Trophoblast cell (in vitro differentiated cells and primary cell): ENCODE measurements around the gene STXBP3.

Experiments used
- DNase-seq, 2 donors: peaks; one replicate each; pipeline ENCODE4 v3.0.0-alpha.2; 2016
- H2AFZ ChIP-seq: 2 replicates; pipeline ENCODE4 v1.6.1; 2013; ENCODE audit warnings: low read length, moderate library complexity, mild to moderate bottlenecking; ENCODE audit not compliant: insufficient read depth, poor library complexity
- H2AK5ac ChIP-seq: 2 replicates; pipeline ENCODE4 v1.6.1; 2013; ENCODE audit warnings: mild to moderate bottlenecking, low read length
- H2BK120ac ChIP-seq: 2 replicates; pipeline ENCODE4 v1.6.1; 2013; ENCODE audit warnings: low read length, mild to moderate bottlenecking, moderate library complexity; ENCODE audit not compliant: insufficient read depth, poor library complexity
- H2BK12ac ChIP-seq: 2 replicates; pipeline ENCODE4 v1.6.1; 2013; ENCODE audit warnings: mild to moderate bottlenecking, low read length, moderate library complexity
- H2BK5ac ChIP-seq: 2 replicates; pipeline ENCODE4 v1.6.1; 2013; ENCODE audit warnings: low read length, low read depth, moderate library complexity, mild to moderate bottlenecking; ENCODE audit not compliant: poor library complexity
- H3K14ac ChIP-seq: 2 replicates; pipeline ENCODE4 v1.6.1; 2013; ENCODE audit warnings: mild to moderate bottlenecking, low read length
- H3K18ac ChIP-seq: 2 replicates; pipeline ENCODE4 v1.6.1; 2013; ENCODE audit warnings: mild to moderate bottlenecking, low read length
- H3K23ac ChIP-seq: 2 replicates; pipeline ENCODE4 v1.6.1; 2013; ENCODE audit warnings: low read length
- H3K27ac ChIP-seq: 2 replicates; pipeline ENCODE4 v1.5.1; 2013; ENCODE audit warnings: low read depth, mild to moderate bottlenecking, inconsistent platforms, low read length, moderate library complexity
- H3K27me3 ChIP-seq: 2 replicates; pipeline ENCODE4 v1.6.1; 2013; ENCODE audit warnings: inconsistent platforms, mild to moderate bottlenecking, low read length, moderate library complexity; ENCODE audit not compliant: insufficient read depth
- H3K36me3 ChIP-seq, 2 experiments: 1 replicate in 1 of 2; 2 replicates in 1 of 2; pipeline ENCODE4 v1.6.1; 2013; ENCODE audit warnings: low read length in 2 of 2, mild to moderate bottlenecking in 2 of 2, moderate library complexity in 1 of 2; ENCODE audit not compliant: insufficient read depth in 2 of 2, control insufficient read depth in 1 of 2
- H3K4ac ChIP-seq: 2 replicates; pipeline ENCODE4 v1.6.1; 2013; ENCODE audit warnings: low read depth, mild to moderate bottlenecking, low read length, moderate library complexity
- H3K4me1 ChIP-seq, 2 experiments: 1 replicate in 1 of 2; 2 replicates in 1 of 2; pipeline ENCODE4 v1.6.1; 2013; ENCODE audit warnings: low read length in 2 of 2, mild to moderate bottlenecking in 2 of 2, moderate library complexity in 1 of 2; ENCODE audit not compliant: insufficient read depth in 2 of 2, control insufficient read depth in 1 of 2
- H3K4me2 ChIP-seq: 2 replicates; pipeline ENCODE4 v1.6.1; 2013; ENCODE audit warnings: inconsistent platforms, mild to moderate bottlenecking, low read length, moderate library complexity
- H3K4me3 ChIP-seq: 2 replicates; pipeline ENCODE4 v1.5.1; 2013; ENCODE audit warnings: mild to moderate bottlenecking, low read depth, low read length, inconsistent platforms
- H3K79me1 ChIP-seq: one replicate; pipeline ENCODE4 v1.6.1; 2013; ENCODE audit warnings: low read length
- H3K79me2 ChIP-seq: 2 replicates; pipeline ENCODE4 v1.6.1; 2013; ENCODE audit warnings: low read length, mild to moderate bottlenecking; ENCODE audit not compliant: control insufficient read depth, insufficient read depth, poor library complexity
- H3K9ac ChIP-seq: 2 replicates; pipeline ENCODE4 v1.6.1; 2013; ENCODE audit warnings: mild to moderate bottlenecking, low read length
- H3K9me3 ChIP-seq: 2 replicates; pipeline ENCODE4 v1.6.1; 2013; ENCODE audit warnings: low read depth, mild to moderate bottlenecking, control low read depth, inconsistent platforms, low read length; ENCODE audit not compliant: insufficient read depth
- H4K12ac ChIP-seq: 2 replicates; pipeline ENCODE4 v1.6.1; 2013; ENCODE audit warnings: low read depth, mild to moderate bottlenecking, low read length, moderate library complexity
- H4K8ac ChIP-seq: 2 replicates; pipeline ENCODE4 v1.6.1; 2013; ENCODE audit warnings: low read depth, mild to moderate bottlenecking, low read length, moderate library complexity
- H4K91ac ChIP-seq: one replicate; pipeline ENCODE4 v1.6.1; 2013; ENCODE audit warnings: low read depth, mild to moderate bottlenecking, low read length, moderate library complexity
- WGBS: extraction: QIAGEN DNeasy Blood & Tissue Kit; methylation state at CpG from one replicate; pipeline ENCODE4 v1.1.7; 2013; ENCODE audit warnings: missing lambda C conversion rate; ENCODE audit not compliant: insufficient read length, insufficient coverage; ENCODE audit errors: extremely low coverage; 5-methylcytosine and 5-hydroxymethylcytosine counted together

The STXBP3 gene

DNA sequence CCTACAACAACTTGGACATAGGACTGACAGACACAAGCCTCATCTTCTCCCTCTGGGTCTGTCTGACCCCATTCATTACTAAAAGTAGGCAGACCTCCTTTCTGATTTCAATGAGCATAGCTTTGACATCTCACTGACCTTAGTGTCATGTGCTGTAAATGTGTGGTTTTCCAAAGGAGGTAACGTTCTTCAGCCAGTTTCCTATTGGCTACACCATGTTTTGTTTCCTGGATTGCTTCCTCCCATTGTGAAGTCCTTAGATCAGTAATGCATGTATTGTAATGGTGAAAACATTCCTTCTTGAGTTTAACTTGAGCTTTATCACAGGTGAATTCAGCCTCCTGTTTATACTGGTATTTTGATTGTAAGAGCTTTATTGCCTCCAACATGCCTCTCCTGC lies 20.6 kb downstream of the STXBP3 start:
- Histone ChIP-seq H4K91ac (no peak overlapping the region), H2AFZ (no peak overlapping the region), H3K9me3 (no peaks in the 10 kb centered on the region), H2BK120ac (no peak overlapping the region), H3K79me2 (no peaks in the 10 kb centered on the region), H4K8ac (no peak overlapping the region), H4K12ac (no peak overlapping the region), H3K79me1 (no peaks in the 10 kb centered on the region), H2BK12ac (no peak overlapping the region), H3K4me3 (no peak overlapping the region), H3K36me3 (peaks cover 4 to 14% of the 10 kb centered on the region in 2 experiments), H3K4me2 (no peak overlapping the region), H3K27me3 (no peaks in the 10 kb centered on the region), H3K4ac (no peak overlapping the region), H3K18ac (no peak overlapping the region), H3K23ac (no peak overlapping the region), H3K4me1 (no peaks in the 10 kb centered on the region), H2BK5ac (no peak overlapping the region), H3K14ac (no peak overlapping the region), H3K9ac (no peak overlapping the region), H3K27ac (no peak overlapping the region), H2AK5ac (no peak overlapping the region)
- WGBS, result no CpG with 5 or more reads among the region's 1 CpG
- no peak for DNase-seq

DNA sequence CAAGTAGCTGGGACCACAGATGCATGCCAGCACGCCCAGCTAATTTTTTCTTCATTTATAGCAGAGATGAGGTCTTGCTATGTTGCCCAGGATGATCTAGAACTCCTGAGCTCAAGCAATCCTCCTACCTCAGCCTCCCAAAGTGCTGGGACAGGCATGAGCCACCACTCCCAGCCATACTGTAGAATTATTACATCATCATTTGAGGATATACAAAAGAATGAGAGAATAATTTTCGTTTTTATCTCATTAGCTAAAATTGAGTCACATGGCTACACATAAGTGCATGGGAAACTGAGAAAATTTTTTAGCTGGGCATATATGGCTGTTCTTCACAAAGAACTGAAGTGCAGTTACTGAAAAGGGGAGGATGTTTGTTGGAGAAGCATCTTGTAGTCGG lies 21.2 kb downstream of the STXBP3 start:
- no peak overlapping the region for H2AK5ac ChIP-seq
- H3K23ac ChIP-seq, result no peak overlapping the region
- H3K4me2 ChIP-seq, result no peak overlapping the region
- DNase-seq, result no peak
- no peaks in the 10 kb centered on the region for H3K79me1 ChIP-seq
- no peak overlapping the region for H3K9ac ChIP-seq
- H3K79me2 ChIP-seq, result no peaks in the 10 kb centered on the region
- H3K14ac ChIP-seq, result no peak overlapping the region
- no peak overlapping the region for H3K18ac ChIP-seq
- no peaks in the 10 kb centered on the region for H3K4me1 ChIP-seq
- H3K4ac ChIP-seq, result no peak overlapping the region
- H4K91ac ChIP-seq, result no peak overlapping the region
- H2BK12ac ChIP-seq, result no peak overlapping the region
- H2AFZ ChIP-seq, result no peak overlapping the region
- H4K12ac ChIP-seq, result no peak overlapping the region
- H2BK5ac ChIP-seq, result no peak overlapping the region
- WGBS, result no CpG with 5 or more reads among the region's 3 CpGs
- H3K4me3 ChIP-seq, result no peak overlapping the region
- H3K27ac ChIP-seq, result no peak overlapping the region
- no peak overlapping the region for H4K8ac ChIP-seq
- H3K36me3 ChIP-seq, result peaks cover 4 to 14% of the 10 kb centered on the region in 2 experiments
- H3K27me3 ChIP-seq, result no peaks in the 10 kb centered on the region
- no peaks in the 10 kb centered on the region for H3K9me3 ChIP-seq
- no peak overlapping the region for H2BK120ac ChIP-seq

DNA sequence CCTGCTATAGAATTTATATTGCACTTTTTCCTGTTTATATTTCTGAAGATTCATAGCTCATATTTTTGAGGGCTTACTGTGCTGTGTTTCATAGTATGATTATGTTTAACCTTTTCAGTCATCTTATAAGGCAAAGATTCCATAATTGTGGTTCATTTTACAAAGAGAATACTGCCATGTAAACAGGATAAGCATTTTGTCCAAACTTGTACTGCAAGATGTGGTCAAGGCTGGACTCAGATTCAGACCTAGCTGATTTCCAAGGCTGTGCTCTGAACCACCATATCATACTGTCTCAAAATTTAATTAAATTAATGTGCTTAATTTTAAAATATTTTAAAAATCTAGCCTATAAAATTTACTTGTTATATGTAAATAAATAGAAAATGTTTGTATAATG lies 31.4 kb downstream of the STXBP3 start:
- no peak for DNase-seq
- no peak overlapping the region for H3K4ac ChIP-seq
- H3K79me2 ChIP-seq, result no peaks in the 10 kb centered on the region
- no peaks in the 10 kb centered on the region for H3K4me1 ChIP-seq
- no peaks in the 10 kb centered on the region for H3K79me1 ChIP-seq
- H4K91ac ChIP-seq, result no peak overlapping the region
- H3K27ac ChIP-seq, result no peak overlapping the region
- no peak overlapping the region for H3K23ac ChIP-seq
- H3K18ac ChIP-seq, result no peak overlapping the region
- H3K36me3 ChIP-seq, result peaks cover 7 to 10% of the 10 kb centered on the region in 2 experiments
- no peaks in the 10 kb centered on the region for H3K27me3 ChIP-seq
- H3K4me2 ChIP-seq, result no peak overlapping the region
- H3K9me3 ChIP-seq, result no peaks in the 10 kb centered on the region
- no peak overlapping the region for H4K12ac ChIP-seq
- H2BK5ac ChIP-seq, result no peak overlapping the region
- no peak overlapping the region for H3K9ac ChIP-seq
- H3K14ac ChIP-seq, result no peak overlapping the region
- H2AK5ac ChIP-seq, result no peak overlapping the region
- H3K4me3 ChIP-seq, result no peak overlapping the region
- H2BK120ac ChIP-seq, result no peak overlapping the region
- no peak overlapping the region for H4K8ac ChIP-seq
- no peak overlapping the region for H2AFZ ChIP-seq
- no peak overlapping the region for H2BK12ac ChIP-seq

DNA sequence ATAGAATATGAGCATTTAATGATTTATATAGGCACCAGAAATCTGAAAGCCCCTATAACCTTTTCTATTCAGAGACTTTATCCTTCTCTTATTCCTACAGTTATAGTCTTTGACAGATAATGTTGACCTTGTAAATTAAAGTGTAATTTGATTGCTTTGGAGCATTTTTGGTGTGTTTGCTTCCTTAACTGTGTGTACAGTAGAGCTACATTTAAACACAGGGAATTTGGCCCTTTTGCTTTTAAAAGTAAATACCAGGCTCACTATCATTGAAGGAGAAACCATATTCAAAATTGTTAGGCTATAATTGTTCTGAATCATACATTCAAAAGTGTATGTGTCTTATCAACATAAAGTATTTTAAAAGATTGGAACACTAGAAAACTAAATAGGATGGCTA lies 33.0 kb downstream of the STXBP3 start:
- no peak overlapping the region for H3K18ac ChIP-seq
- no peak overlapping the region for H3K4ac ChIP-seq
- H3K4me1 ChIP-seq, result no peaks in the 10 kb centered on the region
- H4K12ac ChIP-seq, result no peak overlapping the region
- H3K14ac ChIP-seq, result no peak overlapping the region
- H3K36me3 ChIP-seq, result peaks cover 8 to 10% of the 10 kb centered on the region in 2 experiments
- no peak overlapping the region for H2AFZ ChIP-seq
- H2BK5ac ChIP-seq, result no peak overlapping the region
- no peak overlapping the region for H3K4me2 ChIP-seq
- no peak overlapping the region for H3K27ac ChIP-seq
- no peaks in the 10 kb centered on the region for H3K9me3 ChIP-seq
- no peak overlapping the region for H4K91ac ChIP-seq
- no peak overlapping the region for H2BK12ac ChIP-seq
- no peak overlapping the region for H2BK120ac ChIP-seq
- no peak overlapping the region for H3K9ac ChIP-seq
- H2AK5ac ChIP-seq, result no peak overlapping the region
- no peak overlapping the region for H3K23ac ChIP-seq
- H3K4me3 ChIP-seq, result no peak overlapping the region
- H3K79me2 ChIP-seq, result no peaks in the 10 kb centered on the region
- H3K27me3 ChIP-seq, result no peaks in the 10 kb centered on the region
- H3K79me1 ChIP-seq, result no peaks in the 10 kb centered on the region
- DNase-seq, result no peak
- H4K8ac ChIP-seq, result no peak overlapping the region
